Neural progenitor cell (in vitro differentiated cells): ENCODE measurements around the gene ZNF148. TPM values are rescaled to one million over a fixed set of nuclear protein-coding genes. Genes with fewer than 3 reads are reported as not detected.

ENCODE experiments used
- DNase-seq: peaks from one replicate; pipeline ENCODE4 v3.0.0-alpha.2; 2016; ENCODE audit warnings: low spot score
- H2AFZ ChIP-seq: fragments of 200-600 bp; sonication (generic); replicated peaks from 2 replicates; pipeline ENCODE4 v1.6.1; 2016; ENCODE audit warnings: antibody characterized with exemption
- H3F3A ChIP-seq: fragments of 200-600 bp; sonication (generic); 2 replicates; pipeline ENCODE4 v1.6.1; 2016; ENCODE audit warnings: antibody characterized with exemption, low read depth
- H3K27ac ChIP-seq: fragments of 200-600 bp; sonication (generic); 2 replicates; pipeline ENCODE4 v1.5.1; 2016; ENCODE audit warnings: mild to moderate bottlenecking
- H3K27me3 ChIP-seq: fragments of 200-600 bp; sonication (generic); 2 replicates; pipeline ENCODE4 v1.6.1; 2016; ENCODE audit warnings: mild to moderate bottlenecking, moderate library complexity
- H3K36me3 ChIP-seq: fragments of 200-600 bp; sonication (generic); 2 replicates; pipeline ENCODE4 v1.5.1; 2016
- H3K4me1 ChIP-seq: fragments of 200-600 bp; sonication (generic); 2 replicates; pipeline ENCODE4 v1.6.1; 2016; ENCODE audit warnings: mixed run types
- H3K4me2 ChIP-seq: fragments of 200-600 bp; sonication (generic); 2 replicates; pipeline ENCODE4 v1.6.1; 2016
- H3K4me3 ChIP-seq: fragments of 200-600 bp; sonication (generic); 2 replicates; pipeline ENCODE4 v1.5.1; 2016
- H3K79me2 ChIP-seq: fragments of 200-600 bp; sonication (generic); 2 replicates; pipeline ENCODE4 v1.6.1; 2016; ENCODE audit warnings: low read depth
- H3K9ac ChIP-seq: fragments of 200-600 bp; sonication (generic); 2 replicates; pipeline ENCODE4 v1.6.1; 2016
- H3K9me3 ChIP-seq: fragments of 200-600 bp; sonication (generic); 2 replicates; pipeline ENCODE4 v1.5.1; 2016; ENCODE audit warnings: low read depth
- H4K20me1 ChIP-seq: fragments of 200-600 bp; sonication (generic); 2 replicates; pipeline ENCODE4 v1.6.1; 2016; ENCODE audit warnings: low read depth
- H3K27ac Mint-ChIP-seq: 3 replicates; pipeline ENCODE4 v1.8.0; 2021; ENCODE audit warnings: mixed read lengths
- H3K27me3 Mint-ChIP-seq: 2 replicates; pipeline ENCODE4 v1.8.0; 2022; ENCODE audit warnings: low read depth, mild to moderate bottlenecking, inconsistent platforms, moderate library complexity, mixed read lengths; ENCODE audit not compliant: insufficient read depth
- H3K36me3 Mint-ChIP-seq: 3 replicates; pipeline ENCODE4 v1.8.0; 2021; ENCODE audit warnings: mixed read lengths
- H3K4me1 Mint-ChIP-seq: 3 replicates; pipeline ENCODE4 v1.8.0; 2021; ENCODE audit warnings: mixed read lengths
- H3K4me3 Mint-ChIP-seq: 3 replicates; pipeline ENCODE4 v1.8.0; 2021; ENCODE audit warnings: mild to moderate bottlenecking, moderate library complexity, mixed read lengths
- H3K9me3 Mint-ChIP-seq: 3 replicates; pipeline ENCODE4 v1.8.0; 2020; ENCODE audit warnings: mixed read lengths
- EZH2 ChIP-seq: fragments of 200-600 bp; sonication (generic); IDR thresholded peaks from 2 replicates; pipeline ENCODE4 v1.6.1; 2017; ENCODE audit warnings: antibody characterized with exemption, mild to moderate bottlenecking, moderate library complexity
- EZH2phosphoT487 ChIP-seq: fragments of 200-600 bp; sonication (generic); IDR thresholded peaks from 2 replicates; pipeline ENCODE4 v1.6.1; 2017; ENCODE audit warnings: antibody characterized with exemption
- total RNA-seq: library from RNA; depleted of rRNA; stranded (reverse); fragments of >200 nt; gene quantifications from 2 replicates; pipeline ENCODE4 v1.2.3, GENCODE V29; 2015; ENCODE audit warnings: low replicate concordance
- TF ChIP-seq, protein P1 (sequence below): fragments of 200-600 bp; sonication (generic); IDR thresholded peaks from 2 replicates; pipeline ENCODE4 v1.5.1; 2017; ENCODE audit warnings: antibody characterized with exemption, mild to moderate bottlenecking

The ZNF148 gene
- total RNA-seq, 1 donor from 2014 or later: 37.1 TPM

DNA sequence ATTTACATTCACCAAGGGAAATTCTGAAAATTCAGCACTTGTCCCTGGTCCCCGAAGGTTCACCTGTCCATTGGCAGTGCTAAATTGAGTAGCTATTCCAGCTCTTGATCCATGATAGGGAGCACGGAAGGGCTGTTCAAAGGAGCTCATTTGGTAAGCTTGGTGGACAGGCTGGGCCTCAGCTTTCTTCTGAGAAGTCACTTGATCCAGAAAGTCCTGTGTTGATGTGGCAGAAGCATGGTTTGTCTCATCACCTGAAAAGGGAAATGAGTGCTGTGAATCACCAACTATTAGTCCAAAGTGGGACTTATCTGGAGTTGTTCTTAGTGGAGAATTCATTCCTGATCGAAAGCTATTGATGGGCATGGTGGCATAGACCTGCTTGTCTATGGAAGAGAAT is 142.7 kb downstream of the ZNF148 start:
- H3K27me3 Mint-ChIP-seq: no peaks in the 10 kb centered on the region
- H3K9me3 Mint-ChIP-seq: no peaks in the 10 kb centered on the region
- no peak overlapping the region for H3K27ac ChIP-seq
- peaks cover 3% of the 10 kb centered on the region for H3K4me1 Mint-ChIP-seq
- H3K4me3 ChIP-seq: no peak overlapping the region
- no peaks in the 10 kb centered on the region for H3K9me3 ChIP-seq
- peaks cover 24% of the 10 kb centered on the region for H3F3A ChIP-seq
- no peaks in the 10 kb centered on the region for H4K20me1 ChIP-seq
- TF ChIP-seq EZH2 (no peak), EZH2phosphoT487 (no peak)
- TF ChIP-seq, protein P1, sequence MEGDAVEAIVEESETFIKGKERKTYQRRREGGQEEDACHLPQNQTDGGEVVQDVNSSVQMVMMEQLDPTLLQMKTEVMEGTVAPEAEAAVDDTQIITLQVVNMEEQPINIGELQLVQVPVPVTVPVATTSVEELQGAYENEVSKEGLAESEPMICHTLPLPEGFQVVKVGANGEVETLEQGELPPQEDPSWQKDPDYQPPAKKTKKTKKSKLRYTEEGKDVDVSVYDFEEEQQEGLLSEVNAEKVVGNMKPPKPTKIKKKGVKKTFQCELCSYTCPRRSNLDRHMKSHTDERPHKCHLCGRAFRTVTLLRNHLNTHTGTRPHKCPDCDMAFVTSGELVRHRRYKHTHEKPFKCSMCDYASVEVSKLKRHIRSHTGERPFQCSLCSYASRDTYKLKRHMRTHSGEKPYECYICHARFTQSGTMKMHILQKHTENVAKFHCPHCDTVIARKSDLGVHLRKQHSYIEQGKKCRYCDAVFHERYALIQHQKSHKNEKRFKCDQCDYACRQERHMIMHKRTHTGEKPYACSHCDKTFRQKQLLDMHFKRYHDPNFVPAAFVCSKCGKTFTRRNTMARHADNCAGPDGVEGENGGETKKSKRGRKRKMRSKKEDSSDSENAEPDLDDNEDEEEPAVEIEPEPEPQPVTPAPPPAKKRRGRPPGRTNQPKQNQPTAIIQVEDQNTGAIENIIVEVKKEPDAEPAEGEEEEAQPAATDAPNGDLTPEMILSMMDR: no peak
- peaks cover 13% of the 10 kb centered on the region for H3K36me3 ChIP-seq
- no peak overlapping the region for H3K9ac ChIP-seq
- peaks cover 19% of the 10 kb centered on the region for H3K36me3 Mint-ChIP-seq
- H3K79me2 ChIP-seq: no peaks in the 10 kb centered on the region
- no peak overlapping the region for H2AFZ ChIP-seq
- no peak for DNase-seq
- no peak overlapping the region for H3K27ac Mint-ChIP-seq
- H3K4me1 ChIP-seq: peaks cover 7% of the 10 kb centered on the region
- no peaks in the 10 kb centered on the region for H3K27me3 ChIP-seq
- no peak overlapping the region for H3K4me2 ChIP-seq
- no peak overlapping the region for H3K4me3 Mint-ChIP-seq

DNA sequence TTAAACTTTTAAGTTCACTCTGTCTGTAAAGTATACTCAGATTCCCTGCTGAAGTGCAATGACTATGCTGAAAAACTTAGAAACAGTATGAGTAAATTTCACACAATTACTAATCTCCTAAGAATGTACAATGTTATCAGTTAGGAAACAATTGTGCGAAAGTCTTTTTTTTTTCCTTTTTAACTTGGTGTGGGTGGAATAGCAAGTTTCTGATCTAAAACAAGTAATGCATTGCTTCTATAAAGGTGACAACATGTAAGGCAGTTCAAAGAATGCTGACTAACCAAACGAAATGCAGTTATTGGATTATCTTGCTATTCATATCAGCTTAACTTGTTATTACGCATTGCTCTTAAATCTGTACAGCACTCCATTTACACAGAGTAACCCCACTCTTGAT is 143.2 kb downstream of the ZNF148 start:
- Mint-ChIP-seq H3K9me3 (no peaks in the 10 kb centered on the region), H3K27me3 (no peaks in the 10 kb centered on the region), H3K4me3 (no peak overlapping the region), H3K36me3 (peaks cover 18% of the 10 kb centered on the region), H3K4me1 (peaks cover 3% of the 10 kb centered on the region), H3K27ac (no peak overlapping the region)
- Histone ChIP-seq H3K9ac (no peak overlapping the region), H3K4me1 (peaks cover 7% of the 10 kb centered on the region), H3F3A (peaks cover 19% of the 10 kb centered on the region), H3K79me2 (no peaks in the 10 kb centered on the region), H3K4me3 (no peak overlapping the region), H3K27ac (no peak overlapping the region), H3K36me3 (peaks cover 14% of the 10 kb centered on the region), H2AFZ (no peak overlapping the region), H3K4me2 (no peak overlapping the region), H3K27me3 (no peaks in the 10 kb centered on the region), H4K20me1 (no peaks in the 10 kb centered on the region), H3K9me3 (no peaks in the 10 kb centered on the region)
- no peak for DNase-seq
- TF ChIP-seq EZH2phosphoT487: no peak
- TF ChIP-seq, protein P1: no peak
- TF ChIP-seq EZH2: no peak

DNA sequence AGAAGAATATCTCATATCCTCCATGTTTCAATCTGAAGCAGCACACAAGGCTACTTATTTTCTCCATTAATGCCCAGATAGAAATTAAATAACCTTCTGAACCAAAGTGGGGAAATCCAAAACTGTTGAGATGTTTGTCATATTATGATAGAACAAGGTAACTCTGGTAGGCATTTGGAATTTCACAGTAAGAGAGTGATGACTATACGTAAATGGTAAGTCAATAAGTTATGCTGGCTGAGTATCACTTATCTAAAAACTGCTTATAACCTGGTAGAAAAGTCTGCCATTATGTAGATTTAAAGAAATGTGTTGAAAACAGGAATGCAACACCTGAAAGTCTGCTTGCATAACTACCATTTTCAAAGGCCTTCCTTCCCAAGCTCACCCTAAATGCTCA is 145.4 kb downstream of the ZNF148 start:
- H2AFZ ChIP-seq: no peak overlapping the region
- H3K27me3 ChIP-seq: no peaks in the 10 kb centered on the region
- DNase-seq: no peak
- no peak overlapping the region for H3K27ac Mint-ChIP-seq
- no peaks in the 10 kb centered on the region for H4K20me1 ChIP-seq
- H3K9me3 Mint-ChIP-seq: no peaks in the 10 kb centered on the region
- no peak overlapping the region for H3K4me3 ChIP-seq
- no peak overlapping the region for H3K4me3 Mint-ChIP-seq
- H3K79me2 ChIP-seq: no peaks in the 10 kb centered on the region
- H3K36me3 ChIP-seq: peaks cover 14% of the 10 kb centered on the region
- no peak overlapping the region for H3K9ac ChIP-seq
- TF ChIP-seq, protein P1: no peak
- no peak for TF ChIP-seq EZH2phosphoT487
- no peak for TF ChIP-seq EZH2
- no peak overlapping the region for H3K4me2 ChIP-seq
- H3K4me1 Mint-ChIP-seq: no peaks in the 10 kb centered on the region
- H3K36me3 Mint-ChIP-seq: peaks cover 15% of the 10 kb centered on the region
- H3K27ac ChIP-seq: no peak overlapping the region
- no peaks in the 10 kb centered on the region for H3K27me3 Mint-ChIP-seq
- H3F3A ChIP-seq: peaks cover 19% of the 10 kb centered on the region
- no peaks in the 10 kb centered on the region for H3K9me3 ChIP-seq
- no peaks in the 10 kb centered on the region for H3K4me1 ChIP-seq
